Measurements from ENCODE around the gene ZFR2. TPM values are rescaled to one million over a fixed set of nuclear protein-coding genes. Genes with fewer than 3 reads are reported as not detected.

ZFR2 gene
- total and polyA plus RNA-seq, 4 donors = not detected

GRCh38 chr19:3768748-3769099, 100.1 kb downstream of the ZFR2 start:
- WGBS = 98% methylated on average over 7 of the region's 7 CpGs
- Histone ChIP-seq H3K9me3 (ENCODE audit: control insufficient read depth in 4 of 4, low read length in 3 of 4) (no peaks in the 10 kb centered on the region), H3K4me1 (ENCODE audit: control insufficient read depth in 4 of 4, insufficient read depth in 4 of 4, low read length in 3 of 4) (no peaks in the 10 kb centered on the region), H3K27me3 (ENCODE audit: control insufficient read depth in 4 of 4, insufficient read depth in 4 of 4, low read length in 3 of 4) (no peaks in the 10 kb centered on the region), H3K9ac (ENCODE audit: low read depth in 1 of 2, low read length in 2 of 2) (no peak overlapping the region), H3K4me3 (ENCODE audit: low read depth in 1 of 3, low read length in 3 of 3) (no peak overlapping the region), H3K27ac (ENCODE audit: low read depth in 1 of 2, low read length in 2 of 2) (no peak overlapping the region), H3K36me3 (ENCODE audit: control insufficient read depth in 4 of 4, insufficient read depth in 3 of 4, low read depth in 1 of 4, low read length in 3 of 4) (peaks cover 3 to 34% (median 7%) of the 10 kb centered on the region in 4 donors)
- TF ChIP-seq JUND (IDR thresholded peaks at IDR 0.05) (no peak), EGR1 (IDR thresholded peaks at IDR 0.05; ENCODE audit: low read depth in 2 of 2) (no peak), HNF4A (conservative IDR thresholded peaks at IDR 0.05) (no peak), RAD21 (IDR thresholded peaks at IDR 0.05) (no peak), FOXA1 (IDR thresholded peaks at IDR 0.05) (no peak), SP1 (IDR thresholded peaks at IDR 0.05) (no peak), TAF1 (conservative IDR thresholded peaks at IDR 0.05) (no peak), HNF4G (IDR thresholded peaks at IDR 0.05) (no peak), GABPA (IDR thresholded peaks at IDR 0.05 in 1 of 2, conservative IDR thresholded peaks at IDR 0.05 in 1 of 2) (no peak), YY1 (IDR thresholded peaks at IDR 0.05) (no peak), ZBTB33 (IDR thresholded peaks at IDR 0.05) (no peak), MAX (IDR thresholded peaks at IDR 0.05) (no peak), FOXA2 (IDR thresholded peaks at IDR 0.05) (no peak), CTCF (IDR thresholded peaks at IDR 0.05; ENCODE audit: low read depth, low read length, missing input control) (no peak)
- DNase-seq (ENCODE audit: low spot score) = no peak

DNA sequence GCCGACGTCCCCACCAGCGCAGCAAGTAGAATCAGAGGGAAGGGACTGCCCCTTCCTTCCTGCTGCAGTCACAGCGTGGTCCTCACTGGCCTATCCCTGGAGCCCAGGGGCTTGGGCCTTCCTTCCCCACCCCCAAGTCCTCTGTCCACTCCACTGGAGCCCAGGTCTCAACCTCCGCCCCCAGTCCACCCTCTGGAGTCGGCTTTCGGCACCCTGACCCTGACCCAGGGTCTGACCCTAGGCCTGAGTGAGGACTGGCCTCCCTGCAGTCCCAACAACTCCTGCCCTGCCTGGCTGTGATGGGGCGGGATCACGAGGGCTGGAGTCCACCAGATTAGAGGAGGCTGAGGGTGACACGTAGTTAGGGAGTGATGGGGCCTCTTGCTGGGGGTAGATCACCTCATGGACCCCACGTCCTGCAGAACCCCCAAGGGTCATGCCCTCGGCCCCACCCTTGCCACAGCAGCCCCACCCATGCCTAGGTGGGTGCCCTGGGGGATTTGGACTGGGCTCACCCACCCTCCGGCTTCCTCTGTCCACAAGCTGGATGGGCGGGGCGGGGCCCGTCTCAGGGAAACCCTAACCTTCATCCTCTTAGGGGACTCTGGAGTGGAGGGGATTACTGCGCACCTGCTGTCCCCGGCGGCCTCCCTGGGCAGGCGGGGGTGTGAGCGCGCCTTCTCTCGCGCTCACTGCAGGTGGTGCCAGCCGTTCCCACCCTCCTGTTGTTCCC, 100.7 kb downstream of the ZFR2 start:
- TF ChIP-seq EGR1 (IDR thresholded peaks at IDR 0.05; ENCODE audit: low read depth in 2 of 2) (no peak), HNF4G (IDR thresholded peaks at IDR 0.05) (no peak), FOXA1 (IDR thresholded peaks at IDR 0.05) (no peak), ZBTB33 (IDR thresholded peaks at IDR 0.05) (no peak), HNF4A (conservative IDR thresholded peaks at IDR 0.05) (no peak), SP1 (IDR thresholded peaks at IDR 0.05) (no peak)
- TF ChIP-seq, protein P1, sequence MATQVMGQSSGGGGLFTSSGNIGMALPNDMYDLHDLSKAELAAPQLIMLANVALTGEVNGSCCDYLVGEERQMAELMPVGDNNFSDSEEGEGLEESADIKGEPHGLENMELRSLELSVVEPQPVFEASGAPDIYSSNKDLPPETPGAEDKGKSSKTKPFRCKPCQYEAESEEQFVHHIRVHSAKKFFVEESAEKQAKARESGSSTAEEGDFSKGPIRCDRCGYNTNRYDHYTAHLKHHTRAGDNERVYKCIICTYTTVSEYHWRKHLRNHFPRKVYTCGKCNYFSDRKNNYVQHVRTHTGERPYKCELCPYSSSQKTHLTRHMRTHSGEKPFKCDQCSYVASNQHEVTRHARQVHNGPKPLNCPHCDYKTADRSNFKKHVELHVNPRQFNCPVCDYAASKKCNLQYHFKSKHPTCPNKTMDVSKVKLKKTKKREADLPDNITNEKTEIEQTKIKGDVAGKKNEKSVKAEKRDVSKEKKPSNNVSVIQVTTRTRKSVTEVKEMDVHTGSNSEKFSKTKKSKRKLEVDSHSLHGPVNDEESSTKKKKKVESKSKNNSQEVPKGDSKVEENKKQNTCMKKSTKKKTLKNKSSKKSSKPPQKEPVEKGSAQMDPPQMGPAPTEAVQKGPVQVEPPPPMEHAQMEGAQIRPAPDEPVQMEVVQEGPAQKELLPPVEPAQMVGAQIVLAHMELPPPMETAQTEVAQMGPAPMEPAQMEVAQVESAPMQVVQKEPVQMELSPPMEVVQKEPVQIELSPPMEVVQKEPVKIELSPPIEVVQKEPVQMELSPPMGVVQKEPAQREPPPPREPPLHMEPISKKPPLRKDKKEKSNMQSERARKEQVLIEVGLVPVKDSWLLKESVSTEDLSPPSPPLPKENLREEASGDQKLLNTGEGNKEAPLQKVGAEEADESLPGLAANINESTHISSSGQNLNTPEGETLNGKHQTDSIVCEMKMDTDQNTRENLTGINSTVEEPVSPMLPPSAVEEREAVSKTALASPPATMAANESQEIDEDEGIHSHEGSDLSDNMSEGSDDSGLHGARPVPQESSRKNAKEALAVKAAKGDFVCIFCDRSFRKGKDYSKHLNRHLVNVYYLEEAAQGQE (IDR thresholded peaks at IDR 0.05) = no peak
- Histone ChIP-seq H3K9ac (ENCODE audit: low read depth in 1 of 2, low read length in 2 of 2) (no peak overlapping the region), H3K4me1 (ENCODE audit: control insufficient read depth in 4 of 4, insufficient read depth in 4 of 4, low read length in 3 of 4) (peaks cover 0 to 4% (median 2%) of the 10 kb centered on the region in 4 donors), H3K9me3 (ENCODE audit: control insufficient read depth in 4 of 4, low read length in 3 of 4) (no peaks in the 10 kb centered on the region), H3K4me3 (ENCODE audit: low read depth in 1 of 3, low read length in 3 of 3) (no peak overlapping the region), H3K27ac (ENCODE audit: low read depth in 1 of 2, low read length in 2 of 2) (no peak overlapping the region), H3K36me3 (ENCODE audit: control insufficient read depth in 4 of 4, insufficient read depth in 3 of 4, low read depth in 1 of 4, low read length in 3 of 4) (peaks cover 3 to 34% (median 7%) of the 10 kb centered on the region in 4 donors), H3K27me3 (ENCODE audit: control insufficient read depth in 4 of 4, insufficient read depth in 4 of 4, low read length in 3 of 4) (no peaks in the 10 kb centered on the region)
- DNase-seq (ENCODE audit: low spot score) = no peak
- 87% methylated on average over 25 of the region's 25 CpGs for WGBS
